22Rv1 (cell line): Measurements from ENCODE around the gene ZFX.

ENCODE experiments used
- H3K27ac ChIP-seq: fragments of 450-650 bp; 2 replicates; pipeline ENCODE4 v1.5.1; 2017
- CTCF ChIP-seq: fragments of 450-650 bp; IDR thresholded peaks from 2 replicates; pipeline ENCODE4 v1.5.1; 2017; ENCODE audit warnings: mild to moderate bottlenecking
- ZFX ChIP-seq: fragments of 450-650 bp; IDR thresholded peaks from 2 replicates; pipeline ENCODE4 v1.6.1; 2017; ENCODE audit warnings: antibody characterized with exemption, borderline replicate concordance

Gene ZFX

GRCh38 chrX:24264383-24264782 lies 114.9 kb downstream of the ZFX start:
- TF ChIP-seq ZFX (no peak), CTCF (no peak)
- H3K27ac ChIP-seq: no peak overlapping the region
